Activated naive CD8-positive, alpha-beta T cell treated with anti-CD3 and anti-CD28 coated beads for 36 hours (primary cell): Measurements from ENCODE around the gene MTUS2. TPM values are rescaled to one million over a fixed set of nuclear protein-coding genes. Genes with fewer than 3 reads are reported as not detected.

Source experiments
- DNase-seq: peaks from one replicate; pipeline ENCODE4 v3.0.0; 2021
- H3K27ac Mint-ChIP-seq: one replicate; pipeline ENCODE4 v1.8.0; 2022; ENCODE audit warnings: mild to moderate bottlenecking, moderate library complexity, mixed read lengths
- H3K27me3 Mint-ChIP-seq: one replicate; pipeline ENCODE4 v1.8.0; 2022; ENCODE audit warnings: mild to moderate bottlenecking, mixed read lengths
- H3K36me3 Mint-ChIP-seq: one replicate; pipeline ENCODE4 v1.8.0; 2021; ENCODE audit warnings: mild to moderate bottlenecking, mixed read lengths
- H3K4me1 Mint-ChIP-seq: one replicate; pipeline ENCODE4 v1.8.0; 2021; ENCODE audit warnings: mixed read lengths
- H3K4me3 Mint-ChIP-seq: one replicate; pipeline ENCODE4 v1.8.0; 2022; ENCODE audit warnings: mild to moderate bottlenecking, moderate library complexity, mixed read lengths
- H3K9me3 Mint-ChIP-seq: one replicate; pipeline ENCODE4 v1.8.0; 2022; ENCODE audit warnings: mixed read lengths
- total RNA-seq, 2 experiments: library from RNA; stranded (reverse); gene quantifications; one replicate each; pipeline ENCODE4 v1.2.3, GENCODE V29; 2021

MTUS2 gene
- total RNA-seq, 2 experiments from 2014 or later: not detected

- H3K4me3 Mint-ChIP-seq: no peak overlapping the region
- no peaks in the 10 kb centered on the region for H3K36me3 Mint-ChIP-seq
- H3K27ac Mint-ChIP-seq: no peak overlapping the region
- H3K9me3 Mint-ChIP-seq: no peaks in the 10 kb centered on the region
- H3K27me3 Mint-ChIP-seq: peaks cover 9% of the 10 kb centered on the region
- no peaks in the 10 kb centered on the region for H3K4me1 Mint-ChIP-seq
- no peak for DNase-seq
Measured at GRCh38 chr13:29008296-29008695, 188.2 kb downstream of the MTUS2 start.

GRCh38 chr13:29020314-29020713 is 200.2 kb downstream of the MTUS2 start:
- no peak for DNase-seq
- Mint-ChIP-seq H3K27me3 (no peaks in the 10 kb centered on the region), H3K36me3 (no peaks in the 10 kb centered on the region), H3K9me3 (no peaks in the 10 kb centered on the region), H3K4me1 (peaks cover 6% of the 10 kb centered on the region), H3K27ac (no peak overlapping the region), H3K4me3 (no peak overlapping the region)

GRCh38 chr13:29021311-29021710 is 201.2 kb downstream of the MTUS2 start:
- Mint-ChIP-seq H3K4me1 (peaks cover 6% of the 10 kb centered on the region), H3K4me3 (no peak overlapping the region), H3K27ac (no peak overlapping the region), H3K36me3 (no peaks in the 10 kb centered on the region), H3K9me3 (no peaks in the 10 kb centered on the region), H3K27me3 (no peaks in the 10 kb centered on the region)
- no peak for DNase-seq

- Mint-ChIP-seq H3K4me1 (peaks cover 6% of the 10 kb centered on the region), H3K36me3 (no peaks in the 10 kb centered on the region), H3K4me3 (no peak overlapping the region), H3K27me3 (no peaks in the 10 kb centered on the region), H3K9me3 (no peaks in the 10 kb centered on the region), H3K27ac (no peak overlapping the region)
- no peak for DNase-seq
Measured at GRCh38 chr13:29021717-29022116, 201.6 kb downstream of the MTUS2 start.

GRCh38 chr13:29022410-29022809 is 202.3 kb downstream of the MTUS2 start:
- DNase-seq: no peak
- Mint-ChIP-seq H3K27ac (no peak overlapping the region), H3K4me1 (peaks cover 6% of the 10 kb centered on the region), H3K36me3 (no peaks in the 10 kb centered on the region), H3K4me3 (no peak overlapping the region), H3K27me3 (no peaks in the 10 kb centered on the region), H3K9me3 (no peaks in the 10 kb centered on the region)

- no peaks in the 10 kb centered on the region for H3K36me3 Mint-ChIP-seq
- peaks cover 6% of the 10 kb centered on the region for H3K4me1 Mint-ChIP-seq
- DNase-seq: no peak
- no peaks in the 10 kb centered on the region for H3K27me3 Mint-ChIP-seq
- H3K9me3 Mint-ChIP-seq: no peaks in the 10 kb centered on the region
- no peak overlapping the region for H3K27ac Mint-ChIP-seq
- no peak overlapping the region for H3K4me3 Mint-ChIP-seq
Measured at GRCh38 chr13:29022968-29023367, 202.8 kb downstream of the MTUS2 start.

- Mint-ChIP-seq H3K9me3 (no peaks in the 10 kb centered on the region), H3K4me1 (peaks cover 6% of the 10 kb centered on the region), H3K4me3 (no peak overlapping the region), H3K27ac (no peak overlapping the region), H3K36me3 (no peaks in the 10 kb centered on the region), H3K27me3 (peaks cover 4% of the 10 kb centered on the region)
- DNase-seq: no peak
Measured at GRCh38 chr13:29024783-29025182, 204.6 kb downstream of the MTUS2 start.

GRCh38 chr13:29028868-29029267 is 208.7 kb downstream of the MTUS2 start:
- H3K9me3 Mint-ChIP-seq: no peaks in the 10 kb centered on the region
- no peaks in the 10 kb centered on the region for H3K36me3 Mint-ChIP-seq
- DNase-seq: no peak
- H3K4me3 Mint-ChIP-seq: no peak overlapping the region
- peaks cover 4% of the 10 kb centered on the region for H3K27me3 Mint-ChIP-seq
- H3K27ac Mint-ChIP-seq: no peak overlapping the region
- no peaks in the 10 kb centered on the region for H3K4me1 Mint-ChIP-seq

- H3K27ac Mint-ChIP-seq: no peak overlapping the region
- no peaks in the 10 kb centered on the region for H3K9me3 Mint-ChIP-seq
- H3K27me3 Mint-ChIP-seq: no peaks in the 10 kb centered on the region
- H3K4me3 Mint-ChIP-seq: no peak overlapping the region
- DNase-seq: no peak
- no peaks in the 10 kb centered on the region for H3K4me1 Mint-ChIP-seq
- H3K36me3 Mint-ChIP-seq: no peaks in the 10 kb centered on the region
Measured at GRCh38 chr13:29038700-29039099, 218.6 kb downstream of the MTUS2 start.

GRCh38 chr13:29039212-29039611 is 219.1 kb downstream of the MTUS2 start:
- DNase-seq: no peak
- no peaks in the 10 kb centered on the region for H3K27me3 Mint-ChIP-seq
- no peak overlapping the region for H3K27ac Mint-ChIP-seq
- peaks cover under 1% of the 10 kb centered on the region for H3K9me3 Mint-ChIP-seq
- H3K36me3 Mint-ChIP-seq: no peaks in the 10 kb centered on the region
- no peak overlapping the region for H3K4me3 Mint-ChIP-seq
- H3K4me1 Mint-ChIP-seq: no peaks in the 10 kb centered on the region

- no peak for DNase-seq
- H3K27ac Mint-ChIP-seq: no peak overlapping the region
- peaks cover 5% of the 10 kb centered on the region for H3K27me3 Mint-ChIP-seq
- H3K36me3 Mint-ChIP-seq: peaks cover 1% of the 10 kb centered on the region
- H3K4me3 Mint-ChIP-seq: no peak overlapping the region
- no peaks in the 10 kb centered on the region for H3K4me1 Mint-ChIP-seq
- H3K9me3 Mint-ChIP-seq: peaks cover 18% of the 10 kb centered on the region
Measured at GRCh38 chr13:29046588-29046987, 226.4 kb downstream of the MTUS2 start.

GRCh38 chr13:29049524-29049923 is 229.4 kb downstream of the MTUS2 start:
- peaks cover 5% of the 10 kb centered on the region for H3K27me3 Mint-ChIP-seq
- H3K27ac Mint-ChIP-seq: no peak overlapping the region
- DNase-seq: no peak
- peaks cover 1% of the 10 kb centered on the region for H3K36me3 Mint-ChIP-seq
- H3K4me3 Mint-ChIP-seq: no peak overlapping the region
- H3K4me1 Mint-ChIP-seq: no peaks in the 10 kb centered on the region
- peaks cover 16% of the 10 kb centered on the region for H3K9me3 Mint-ChIP-seq

GRCh38 chr13:29050719-29051118 is 230.6 kb downstream of the MTUS2 start:
- no peak overlapping the region for H3K4me3 Mint-ChIP-seq

GRCh38 chr13:29059800-29060199 is 239.7 kb downstream of the MTUS2 start:
- Mint-ChIP-seq H3K36me3 (peaks cover 4% of the 10 kb centered on the region), H3K4me1 (no peaks in the 10 kb centered on the region), H3K9me3 (peaks cover 33% of the 10 kb centered on the region), H3K4me3 (no peak overlapping the region), H3K27me3 (no peaks in the 10 kb centered on the region), H3K27ac (no peak overlapping the region)
- no peak for DNase-seq

More at GRCh38 chr13:29050719-29051118, 230.6 kb downstream of the MTUS2 start:
- DNase-seq: no peak
- Mint-ChIP-seq H3K9me3 (peaks cover 11% of the 10 kb centered on the region), H3K4me1 (no peaks in the 10 kb centered on the region), H3K27me3 (peaks cover 5% of the 10 kb centered on the region), H3K36me3 (peaks cover 1% of the 10 kb centered on the region), H3K27ac (no peak overlapping the region)

- Mint-ChIP-seq H3K4me3 (no peak overlapping the region), H3K27me3 (no peaks in the 10 kb centered on the region), H3K4me1 (no peaks in the 10 kb centered on the region), H3K27ac (no peak overlapping the region), H3K9me3 (peaks cover 2% of the 10 kb centered on the region), H3K36me3 (no peaks in the 10 kb centered on the region)
- no peak for DNase-seq
Measured at GRCh38 chr13:29065142-29065541, 245.0 kb downstream of the MTUS2 start.

GRCh38 chr13:29067306-29067945 is 247.3 kb downstream of the MTUS2 start:
- Mint-ChIP-seq H3K4me3 (no peak overlapping the region), H3K36me3 (no peaks in the 10 kb centered on the region), H3K9me3 (no peaks in the 10 kb centered on the region), H3K27ac (no peak overlapping the region), H3K27me3 (no peaks in the 10 kb centered on the region), H3K4me1 (no peaks in the 10 kb centered on the region)
- no peak for DNase-seq
